HG03045 (cell line): ENCODE measurements around the gene AKIRIN2.
"Not testable (repeated sequence)": the region's sequence is repeated elsewhere in the genome, so short reads cannot be mapped to it uniquely, and the experiment has no call there.

Experiments used
- ATAC-seq: cut with Tn5 transposase; IDR thresholded peaks from one replicate; pipeline ENCODE4 v1.9.1; 2021; ENCODE audit warnings: mild to moderate bottlenecking, moderate library complexity; ENCODE audit not compliant: unreplicated experiment

Gene AKIRIN2

GRCh38 chr6:87690441-87690840 lies 11.6 kb downstream of the AKIRIN2 start:
- no peak for ATAC-seq

DNA sequence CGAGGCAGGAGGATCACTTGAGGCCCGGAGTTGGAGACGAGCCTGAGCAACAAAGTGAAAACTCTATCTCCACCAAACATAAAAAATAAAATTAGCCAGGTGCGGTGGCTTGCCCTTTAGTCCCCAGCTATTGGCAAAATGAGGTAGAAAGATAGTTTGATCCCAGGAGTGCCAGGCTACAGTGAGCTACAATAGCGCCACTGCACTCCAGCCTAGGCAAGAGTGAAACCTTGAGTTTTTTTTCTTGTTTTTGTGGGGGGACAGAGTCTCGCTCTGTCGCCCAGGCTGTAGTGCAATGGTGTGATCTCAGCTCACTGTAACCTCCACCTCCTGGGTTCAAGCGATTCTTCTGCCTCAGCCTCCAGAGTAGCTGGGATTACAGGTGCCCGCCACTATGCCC lies 14.1 kb downstream of the AKIRIN2 start:
- ATAC-seq, result not testable (repeated sequence)

DNA sequence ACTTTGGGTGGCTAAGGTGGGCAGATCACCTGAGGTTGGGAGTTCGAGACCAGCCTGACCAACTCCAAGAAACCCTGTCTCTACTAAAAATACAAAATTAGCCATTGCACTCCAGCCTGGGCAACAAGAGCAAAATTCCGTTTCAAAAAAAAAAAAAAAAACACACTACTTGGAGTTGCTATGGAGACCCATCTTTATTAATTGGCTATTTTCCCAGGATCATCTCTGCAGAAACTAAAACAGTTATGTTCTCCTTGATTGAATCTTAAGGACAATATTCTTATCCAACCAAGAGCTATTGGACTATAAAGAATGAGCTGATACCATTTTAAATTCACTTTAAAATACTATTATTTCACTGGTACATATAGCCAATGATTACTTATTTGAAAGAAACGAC lies 14.7 kb downstream of the AKIRIN2 start:
- no peak for ATAC-seq

- not testable (repeated sequence) for ATAC-seq
These were observed 15.3 kb downstream of the AKIRIN2 start for GRCh38 chr6:87686636-87687205.

- no peak for ATAC-seq
These were observed 17.0 kb downstream of the AKIRIN2 start for GRCh38 chr6:87684895-87685654.

DNA sequence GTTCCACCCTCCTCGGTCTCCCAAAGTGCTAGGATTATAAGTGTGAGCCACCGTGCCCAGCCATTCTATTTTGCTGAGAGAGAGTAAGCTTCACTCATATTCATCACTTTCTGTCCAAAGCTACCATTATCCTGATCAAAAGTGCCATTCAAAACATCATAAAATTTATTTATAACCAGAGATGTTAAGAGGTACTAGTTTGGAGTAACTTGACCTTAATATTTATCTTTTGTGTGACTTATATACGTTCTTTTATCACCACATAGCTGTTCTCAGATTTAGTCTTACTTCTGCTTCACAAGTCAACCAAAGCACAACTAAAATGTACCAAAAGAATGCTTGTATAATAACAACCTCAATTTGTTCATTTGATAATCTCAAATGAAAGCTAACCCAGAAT lies 18.1 kb downstream of the AKIRIN2 start:
- no peak for ATAC-seq

DNA sequence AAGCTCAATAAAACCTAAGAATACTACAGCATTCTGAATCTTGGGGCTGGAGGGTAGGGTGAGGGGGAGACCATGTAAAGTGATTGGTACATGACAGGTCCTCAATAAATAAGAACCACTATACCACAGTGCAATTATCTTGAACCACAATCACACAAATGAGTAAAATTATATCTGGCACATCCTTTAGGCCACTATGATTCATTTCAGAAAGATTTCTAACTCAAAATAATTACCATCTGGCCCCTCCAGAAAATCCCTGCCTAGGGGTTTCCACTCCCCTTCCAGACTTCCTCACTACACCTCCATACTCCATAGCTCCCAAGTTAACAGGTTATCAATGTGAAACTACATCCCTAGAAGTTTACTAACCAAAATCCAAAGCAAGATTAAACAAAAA lies 19.7 kb downstream of the AKIRIN2 start:
- ATAC-seq, result no peak

DNA sequence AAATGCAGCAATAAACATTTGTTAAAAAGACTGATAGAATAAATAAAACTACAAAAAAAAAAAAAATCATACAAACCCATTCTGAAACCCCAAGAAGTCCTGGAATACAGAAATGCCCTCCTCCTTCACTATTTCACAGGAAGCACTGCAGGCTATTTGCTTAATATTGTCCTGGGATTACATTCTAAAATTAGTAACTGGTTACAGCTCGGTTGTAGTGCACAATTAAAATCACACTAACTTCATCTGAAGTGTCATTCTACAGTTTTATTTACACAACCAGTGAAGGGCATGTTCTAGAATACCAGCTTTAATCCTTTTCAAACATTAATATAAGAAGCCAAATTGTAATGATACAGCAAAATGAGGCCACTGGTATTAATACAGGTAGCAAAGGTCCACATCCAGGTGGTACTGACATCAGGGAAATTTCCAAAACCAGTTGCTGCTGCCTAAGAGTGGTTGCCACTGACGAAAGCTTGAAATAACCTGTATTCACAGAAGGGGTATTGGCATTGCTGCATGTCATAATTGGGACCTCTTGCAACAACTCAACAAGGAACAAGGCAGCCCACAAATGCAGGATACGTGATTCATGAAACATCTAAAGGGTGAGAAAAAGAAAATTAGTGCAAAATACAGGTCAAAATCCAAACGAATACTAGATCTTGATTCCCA lies 26.9 kb downstream of the AKIRIN2 start:
- ATAC-seq, result no peak

GRCh38 chr6:87674290-87674689 lies 27.7 kb downstream of the AKIRIN2 start:
- no peak for ATAC-seq

GRCh38 chr6:87673237-87673636 lies 28.8 kb downstream of the AKIRIN2 start:
- no peak for ATAC-seq

DNA sequence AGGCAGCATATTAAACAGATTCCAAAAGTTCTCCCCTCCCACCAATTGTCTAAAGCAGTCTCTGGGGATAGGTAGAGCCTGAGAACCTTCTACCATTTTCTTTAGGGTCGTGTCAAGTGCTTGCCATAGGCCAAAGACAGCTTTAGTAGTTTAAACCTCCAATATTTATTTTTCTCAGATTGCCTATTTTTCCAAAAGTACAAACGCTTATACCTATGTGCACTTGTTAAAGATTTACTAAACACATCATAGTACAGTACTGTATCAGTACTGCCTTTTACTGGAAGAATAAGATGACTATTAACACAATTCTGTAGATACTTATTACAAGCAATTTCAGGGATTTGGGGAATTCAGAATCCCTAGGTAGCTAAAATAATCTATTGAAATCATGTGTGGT lies 29.4 kb downstream of the AKIRIN2 start:
- ATAC-seq, result no peak

DNA sequence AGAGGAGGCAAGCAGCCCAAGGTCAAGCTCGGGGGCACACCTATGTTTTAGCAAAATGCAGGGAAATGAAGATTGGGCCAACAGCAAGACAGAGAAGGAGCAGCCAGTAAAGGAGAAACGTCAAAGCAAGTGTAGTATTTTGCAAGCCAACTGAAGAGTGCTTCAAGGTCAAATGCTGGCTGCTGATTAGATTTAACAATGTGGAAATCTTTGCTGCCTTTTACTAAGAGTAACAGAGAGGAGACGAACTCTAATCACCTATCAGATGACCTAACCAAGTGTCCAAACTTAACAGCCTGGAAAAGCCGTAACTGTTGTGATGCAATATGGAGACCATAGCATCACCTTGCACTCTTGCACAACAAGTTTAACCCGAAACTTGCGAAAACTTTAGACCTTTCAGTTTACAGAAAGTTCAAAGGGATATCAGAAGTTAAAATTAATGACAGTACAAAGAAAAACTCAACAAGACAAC lies 30.4 kb downstream of the AKIRIN2 start:
- ATAC-seq, result no peak

DNA sequence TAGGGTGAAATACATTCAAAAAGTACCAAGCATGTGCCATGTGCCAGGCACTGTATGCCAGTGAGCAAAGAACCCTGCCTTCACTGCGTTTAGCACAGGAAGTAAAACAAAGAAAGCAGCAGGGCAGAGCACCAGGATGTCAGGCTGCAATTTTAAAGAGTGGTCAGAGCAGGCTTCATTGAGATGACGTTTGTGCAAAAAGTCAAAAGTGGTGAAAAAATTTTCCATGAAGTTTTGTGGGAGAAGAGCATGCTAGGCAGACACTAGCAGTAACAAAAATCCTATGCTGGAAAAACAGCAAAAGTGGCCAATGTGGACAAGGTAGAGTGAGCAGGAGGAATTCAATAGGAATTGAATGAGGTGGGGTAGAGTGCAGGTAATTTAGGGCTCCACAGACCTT lies 31.3 kb downstream of the AKIRIN2 start:
- no peak for ATAC-seq

- peak; percentile 48 for ATAC-seq
These were observed 33.0 kb downstream of the AKIRIN2 start for GRCh38 chr6:87669051-87669450.

GRCh38 chr6:87668013-87668412 lies 34.0 kb downstream of the AKIRIN2 start:
- ATAC-seq, result no peak

GRCh38 chr6:87667032-87667431 lies 35.0 kb downstream of the AKIRIN2 start:
- no peak for ATAC-seq

DNA sequence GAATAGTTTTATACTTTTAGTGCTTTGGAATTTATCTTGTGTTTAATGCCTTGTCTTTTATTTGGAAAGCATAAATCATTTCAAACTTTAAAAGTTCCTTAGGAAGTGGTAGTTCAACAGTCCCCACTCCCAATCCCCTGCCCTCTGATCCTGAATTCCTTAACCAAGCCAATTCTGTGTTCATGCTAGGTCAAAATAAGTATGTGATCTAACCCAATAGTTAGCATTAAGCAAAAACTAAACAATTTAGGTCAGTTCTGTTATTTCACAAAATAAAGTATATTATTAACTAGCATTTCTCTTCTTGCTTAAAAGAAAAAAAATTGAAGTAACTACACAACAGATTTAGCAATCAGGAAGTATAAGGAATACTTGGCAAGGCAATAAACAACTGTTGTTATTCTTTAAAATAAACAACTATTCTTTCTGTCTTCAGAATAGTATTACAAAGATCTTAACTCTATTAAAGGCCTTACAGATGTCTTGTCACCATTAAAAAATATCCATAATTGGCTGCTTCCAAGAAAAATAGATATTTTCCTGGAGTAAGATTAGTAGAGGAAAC lies 37.0 kb downstream of the AKIRIN2 start:
- ATAC-seq, result no peak

GRCh38 chr6:87663434-87663833 lies 38.6 kb downstream of the AKIRIN2 start:
- no peak for ATAC-seq

DNA sequence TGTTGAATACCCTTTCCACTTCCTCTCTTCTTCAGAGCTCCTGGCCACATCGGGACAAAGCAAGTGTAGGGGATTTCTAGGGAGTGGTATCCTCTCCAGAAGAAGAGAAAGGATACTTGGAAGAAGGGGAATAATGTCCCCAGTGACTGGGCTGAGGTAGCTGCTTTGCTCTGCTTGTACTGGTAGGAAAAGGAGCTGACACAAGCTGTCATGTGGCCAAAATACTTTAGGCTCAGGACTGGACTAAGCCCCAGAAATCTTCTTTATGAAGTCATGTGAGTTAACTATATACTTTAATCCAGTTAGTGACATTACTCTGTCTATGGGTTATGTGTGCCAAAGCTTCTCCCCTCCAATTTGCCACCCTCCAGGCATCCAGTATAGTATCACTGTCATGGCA lies 40.5 kb downstream of the AKIRIN2 start:
- ATAC-seq, result no peak

DNA sequence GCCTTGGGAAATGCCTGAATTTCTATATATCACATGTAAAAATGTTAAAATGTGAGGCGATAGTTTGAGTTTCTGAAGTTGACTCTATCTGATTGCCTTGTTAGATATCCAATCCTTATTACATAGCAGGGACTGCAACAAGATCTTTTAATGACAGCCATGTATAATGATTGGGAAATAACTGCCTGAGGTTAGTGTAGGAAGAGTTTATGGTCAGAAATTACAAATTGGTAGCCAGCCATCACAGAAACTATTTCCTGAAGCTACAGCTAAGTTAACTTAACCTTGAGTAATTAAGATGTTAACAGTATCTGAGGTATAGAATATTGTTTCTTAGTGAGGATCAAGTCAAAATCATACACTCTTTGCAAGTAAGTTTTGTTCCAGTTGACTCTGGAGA lies 41.0 kb downstream of the AKIRIN2 start:
- ATAC-seq, result no peak

GRCh38 chr6:87660226-87660911 lies 41.7 kb downstream of the AKIRIN2 start:
- ATAC-seq, result no peak
